ENCODE results near the gene VTI1A. TPM values are rescaled to one million over a fixed set of nuclear protein-coding genes. Genes with fewer than 3 reads are reported as not detected.

VTI1A gene
- total RNA-seq, 1 experiment from 2014 or later, result 22.0 TPM

DNA sequence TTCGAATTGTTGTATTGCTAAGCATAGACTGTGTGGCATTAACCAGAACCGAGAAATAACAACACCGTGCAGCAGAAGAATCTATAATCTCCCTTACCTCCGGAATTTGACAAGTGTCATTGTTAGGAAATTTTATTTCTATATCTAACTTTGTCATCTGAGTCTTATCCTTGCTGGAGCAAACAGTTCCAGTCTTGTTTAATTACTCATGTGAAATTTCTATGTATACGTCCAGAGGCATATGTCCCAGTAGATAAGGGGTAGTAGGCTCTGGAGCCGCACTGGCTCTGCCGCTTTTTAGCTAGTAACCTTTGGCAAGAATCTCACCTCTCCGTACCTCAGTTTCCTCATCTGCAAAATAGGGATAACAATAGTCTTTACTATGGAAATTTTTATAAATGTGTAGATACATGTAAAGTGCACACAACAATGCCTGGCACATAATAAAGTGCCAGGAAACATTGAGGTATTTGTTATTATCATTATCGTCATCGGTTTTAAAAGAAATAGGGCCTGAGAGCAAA lies 228.6 kb downstream of the VTI1A start:
- H3K27ac Mint-ChIP-seq, result no peak overlapping the region; a peak in 1 of 7 replicates
- no peak overlapping the region for H3K4me3 Mint-ChIP-seq
- H3K23ac ChIP-seq (ENCODE audit: insufficient read length, low read depth, low read length), result no peak overlapping the region
- H4K8ac ChIP-seq (replicated peaks; ENCODE audit: insufficient read length, low read depth, low read length), result no peak overlapping the region
- H2BK120ac ChIP-seq (ENCODE audit: low read depth, low read length, poor library complexity, severe bottlenecking), result no peak overlapping the region
- H3K9me3 Mint-ChIP-seq, result no peaks in the 10 kb centered on the region
- no peak overlapping the region for H3K27ac ChIP-seq (ENCODE audit: insufficient read length, low read depth, low read length)
- H3T11ph ChIP-seq (ENCODE audit: low read length), result no peak overlapping the region
- no peaks in the 10 kb centered on the region for H3K23me2 ChIP-seq (ENCODE audit: insufficient read length, low read depth, low read length, poor library complexity, severe bottlenecking)
- no peak overlapping the region for H3K4me2 ChIP-seq (ENCODE audit: insufficient read depth, insufficient read length, low read length)
- no peak overlapping the region; the same call in 1 of the 2 replicates for H3K14ac ChIP-seq (ENCODE audit: insufficient read depth, low read length)
- no peaks in the 10 kb centered on the region for H3K79me2 ChIP-seq (ENCODE audit: insufficient read depth, low read length)
- H3K18ac ChIP-seq (ENCODE audit: insufficient read length, low read depth, low read length), result no peak overlapping the region
- no peak overlapping the region for H2BK12ac ChIP-seq (ENCODE audit: insufficient read length, low read depth, low read length)
- no peaks in the 10 kb centered on the region for H3K36me3 Mint-ChIP-seq (ENCODE audit: insufficient read depth in 1 of 3, low read depth in 3 of 3)
- peak overlapping the region; percentile 54; the same call in 1 of the 2 replicates for H2BK15ac ChIP-seq (ENCODE audit: low read depth, low read length)
- WGBS (ENCODE audit: extremely low coverage, insufficient read length, low lambda C conversion rate), result no CpG with 5 or more reads among the region's 10 CpGs
- no peaks in the 10 kb centered on the region for H3K79me1 ChIP-seq (ENCODE audit: insufficient read depth, low read depth, low read length, poor library complexity, severe bottlenecking)
- no peaks in the 10 kb centered on the region for H3K27me3 ChIP-seq (ENCODE audit: insufficient read depth, low read length)
- H2AFZ ChIP-seq (ENCODE audit: low read length), result no peak overlapping the region
- no peak overlapping the region for H2BK20ac ChIP-seq (ENCODE audit: low read depth, low read length, poor library complexity, severe bottlenecking)
- no peak overlapping the region for H3K9ac ChIP-seq (ENCODE audit: extremely low read depth, insufficient read length, low read length)
- H3K56ac ChIP-seq (ENCODE audit: insufficient read length, low read depth, low read length), result no peak overlapping the region
- H2AK5ac ChIP-seq (ENCODE audit: insufficient read length, low read length), result no peak overlapping the region
- no peaks in the 10 kb centered on the region for H3K27me3 Mint-ChIP-seq (ENCODE audit: low read depth)
- H4K91ac ChIP-seq (ENCODE audit: insufficient read length, low read depth, low read length), result no peak overlapping the region
- H3K4ac ChIP-seq (ENCODE audit: low read depth, low read length), result no peak overlapping the region
- no peaks in the 10 kb centered on the region for H3K9me3 ChIP-seq (ENCODE audit: control insufficient read depth, low read depth, low read length)
- peaks cover 36% of the 10 kb centered on the region in 2 experiments for H3K4me1 Mint-ChIP-seq
- H2BK5ac ChIP-seq (ENCODE audit: insufficient read length, low read length), result no peak overlapping the region
- DNase-seq, result no peak
- H4K5ac ChIP-seq (ENCODE audit: insufficient read length, low read depth, low read length), result no peak overlapping the region
- TF ChIP-seq, protein P1, sequence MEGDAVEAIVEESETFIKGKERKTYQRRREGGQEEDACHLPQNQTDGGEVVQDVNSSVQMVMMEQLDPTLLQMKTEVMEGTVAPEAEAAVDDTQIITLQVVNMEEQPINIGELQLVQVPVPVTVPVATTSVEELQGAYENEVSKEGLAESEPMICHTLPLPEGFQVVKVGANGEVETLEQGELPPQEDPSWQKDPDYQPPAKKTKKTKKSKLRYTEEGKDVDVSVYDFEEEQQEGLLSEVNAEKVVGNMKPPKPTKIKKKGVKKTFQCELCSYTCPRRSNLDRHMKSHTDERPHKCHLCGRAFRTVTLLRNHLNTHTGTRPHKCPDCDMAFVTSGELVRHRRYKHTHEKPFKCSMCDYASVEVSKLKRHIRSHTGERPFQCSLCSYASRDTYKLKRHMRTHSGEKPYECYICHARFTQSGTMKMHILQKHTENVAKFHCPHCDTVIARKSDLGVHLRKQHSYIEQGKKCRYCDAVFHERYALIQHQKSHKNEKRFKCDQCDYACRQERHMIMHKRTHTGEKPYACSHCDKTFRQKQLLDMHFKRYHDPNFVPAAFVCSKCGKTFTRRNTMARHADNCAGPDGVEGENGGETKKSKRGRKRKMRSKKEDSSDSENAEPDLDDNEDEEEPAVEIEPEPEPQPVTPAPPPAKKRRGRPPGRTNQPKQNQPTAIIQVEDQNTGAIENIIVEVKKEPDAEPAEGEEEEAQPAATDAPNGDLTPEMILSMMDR (conservative IDR thresholded peaks at IDR 0.05), result no peak
- H4K20me1 ChIP-seq (ENCODE audit: control insufficient read depth, insufficient read depth, insufficient read length), result no peaks in the 10 kb centered on the region
- H3K4me1 ChIP-seq (ENCODE audit: insufficient read depth, low read length), result peaks cover 14% of the 10 kb centered on the region; the same call in 1 of the 2 replicates

Data from H9 (cell line).